GM18520 (cell line): Measurements from ENCODE around the gene STK4.

Experiments used
- ATAC-seq: cut with Tn5 transposase; IDR thresholded peaks from one replicate; pipeline ENCODE4 v1.9.1; 2021; ENCODE audit not compliant: unreplicated experiment

The STK4 gene

DNA sequence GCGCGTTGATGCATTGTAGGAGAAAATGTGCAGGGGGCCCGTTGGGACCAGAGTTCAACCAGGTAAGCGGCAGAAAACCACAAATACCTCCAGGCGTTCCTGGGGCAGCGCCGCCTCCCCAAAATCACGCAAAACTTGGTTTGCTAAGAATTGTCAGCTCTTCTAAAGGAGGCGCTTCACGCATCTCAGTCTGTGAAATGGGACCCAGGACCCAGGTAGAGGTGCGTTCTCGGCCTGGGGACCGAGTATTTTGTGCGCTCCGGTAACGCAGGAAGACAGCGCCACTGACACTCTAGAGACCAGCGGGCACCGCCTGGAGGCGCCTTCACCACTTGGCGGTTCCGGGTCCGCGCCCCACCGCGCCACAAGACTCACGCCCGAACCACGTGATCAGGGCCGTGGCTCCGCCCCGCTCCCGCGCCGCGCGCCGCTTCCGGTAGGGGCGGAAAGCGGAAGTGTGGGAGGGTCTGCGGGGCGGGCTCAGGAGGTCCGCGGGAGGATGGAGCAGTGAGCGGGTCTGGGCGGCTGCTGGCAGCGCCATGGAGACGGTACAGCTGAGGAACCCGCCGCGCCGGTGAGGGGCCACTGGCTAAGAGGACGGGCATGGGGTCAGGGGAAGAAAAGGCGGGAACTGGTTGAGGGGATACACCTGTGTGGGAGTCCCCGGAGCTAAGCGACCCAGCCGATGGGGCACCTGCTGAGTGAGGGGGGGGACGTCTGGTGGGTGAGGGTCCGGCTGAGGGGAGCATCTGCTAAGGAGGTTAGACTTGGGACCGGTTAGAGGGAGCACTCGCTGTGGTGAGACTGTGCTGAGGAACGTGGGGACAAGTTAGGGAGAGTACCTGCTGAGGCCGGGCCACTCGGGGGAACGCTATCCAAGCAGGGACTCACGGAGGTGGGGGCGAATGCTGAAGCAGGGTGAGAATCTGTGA lies at the start of gene STK4:
TSS of gene STK4 (plus strand) at position 483 of the 932 bp plus-strand sequence. CDS start at position 540, 57 bp downstream.
- peak; percentile 50 for ATAC-seq

DNA sequence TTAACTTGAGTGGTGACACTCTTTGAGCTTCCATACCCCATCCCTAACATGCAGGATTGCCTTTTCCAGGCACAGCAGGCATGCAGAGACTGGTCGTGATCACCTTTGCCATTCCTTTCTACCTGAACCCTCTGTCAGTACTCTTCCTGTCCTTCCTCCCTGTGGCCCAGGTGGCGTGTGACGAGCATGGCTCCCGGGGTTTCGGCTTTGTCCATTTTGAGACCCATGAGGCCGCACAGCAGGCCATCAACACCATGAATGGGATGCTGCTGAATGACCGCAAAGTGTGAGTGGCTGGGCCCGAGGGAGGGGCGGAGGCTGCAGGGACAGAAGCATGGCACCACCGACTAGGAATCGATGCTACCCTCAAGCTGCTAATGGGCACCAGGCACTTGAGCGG lies 49.7 kb upstream of the STK4 start:
- ATAC-seq: no peak

DNA sequence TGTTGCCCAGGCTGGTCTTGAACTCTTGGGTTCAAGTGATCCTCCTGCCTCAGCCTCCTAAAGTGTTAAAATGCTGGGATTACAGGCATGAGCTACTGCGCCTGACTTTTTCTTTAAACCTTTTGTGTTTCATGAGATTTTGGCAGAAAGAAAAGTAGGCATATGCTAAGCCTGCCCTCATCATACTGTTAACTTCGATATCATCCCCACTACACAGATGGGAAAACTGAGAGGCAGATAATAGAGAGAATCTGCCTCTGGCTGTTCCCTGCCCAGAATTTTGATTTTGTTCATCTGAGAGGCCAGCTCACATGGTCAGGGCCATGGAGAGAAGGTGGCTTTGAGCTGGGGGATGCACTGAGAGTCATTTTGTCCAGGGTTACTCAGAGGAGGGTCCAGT lies 48.9 kb upstream of the STK4 start:
- ATAC-seq: no peak

DNA sequence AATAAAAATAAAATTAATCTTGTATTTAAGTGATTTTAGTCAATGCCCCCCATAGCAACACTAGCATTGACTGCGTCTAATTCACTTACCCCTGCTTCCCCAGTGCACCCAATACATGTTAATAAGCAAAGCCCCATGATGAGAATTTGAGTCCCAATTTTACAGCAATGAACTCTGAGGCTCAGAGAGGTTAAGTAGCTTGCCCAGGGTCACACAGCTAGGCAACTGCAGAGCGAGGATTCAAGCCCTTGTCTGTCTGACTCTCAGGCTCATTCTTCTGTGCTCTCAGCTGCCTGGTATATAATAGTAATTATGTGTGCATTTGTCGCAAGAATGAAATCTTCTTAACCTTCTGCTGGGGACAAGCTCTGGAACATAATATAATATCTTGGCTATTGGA lies 48.0 kb upstream of the STK4 start:
- no peak for ATAC-seq

DNA sequence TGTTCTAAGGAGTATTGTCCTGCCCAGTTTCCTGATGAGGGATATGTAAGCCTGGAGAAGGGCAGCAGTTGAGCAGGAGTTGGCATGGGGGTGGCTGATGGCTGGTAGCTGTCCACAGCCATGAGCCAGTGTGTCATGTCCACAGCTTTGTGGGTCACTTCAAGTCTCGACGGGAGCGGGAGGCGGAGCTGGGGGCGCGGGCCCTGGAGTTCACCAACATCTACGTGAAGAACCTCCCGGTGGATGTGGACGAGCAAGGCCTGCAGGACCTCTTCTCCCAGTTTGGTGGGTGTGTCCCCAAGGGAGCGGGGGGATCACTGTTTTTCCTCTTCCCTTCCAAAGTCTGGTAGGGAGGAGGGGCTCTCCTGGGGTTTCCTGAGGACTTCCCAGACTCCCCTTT lies 47.6 kb upstream of the STK4 start:
- no peak for ATAC-seq

DNA sequence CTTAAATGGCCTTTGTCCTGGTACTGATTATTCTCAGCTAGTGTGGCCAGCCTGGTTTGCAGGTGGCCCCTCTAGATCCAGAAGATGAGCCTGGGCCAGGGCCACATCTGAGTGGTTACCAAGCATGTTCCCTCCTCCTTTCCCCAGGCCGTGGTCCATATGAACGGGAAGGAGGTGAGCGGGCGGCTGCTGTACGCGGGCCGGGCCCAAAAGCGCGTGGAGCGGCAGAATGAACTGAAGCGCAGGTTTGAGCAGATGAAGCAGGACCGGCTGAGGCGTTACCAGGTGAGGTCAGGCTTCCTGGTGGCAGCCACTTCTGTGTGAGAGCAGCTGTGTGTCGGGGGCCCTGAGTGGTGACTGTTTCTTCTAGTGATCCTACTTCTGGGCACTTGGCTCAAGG lies 44.9 kb upstream of the STK4 start:
- ATAC-seq: no peak

DNA sequence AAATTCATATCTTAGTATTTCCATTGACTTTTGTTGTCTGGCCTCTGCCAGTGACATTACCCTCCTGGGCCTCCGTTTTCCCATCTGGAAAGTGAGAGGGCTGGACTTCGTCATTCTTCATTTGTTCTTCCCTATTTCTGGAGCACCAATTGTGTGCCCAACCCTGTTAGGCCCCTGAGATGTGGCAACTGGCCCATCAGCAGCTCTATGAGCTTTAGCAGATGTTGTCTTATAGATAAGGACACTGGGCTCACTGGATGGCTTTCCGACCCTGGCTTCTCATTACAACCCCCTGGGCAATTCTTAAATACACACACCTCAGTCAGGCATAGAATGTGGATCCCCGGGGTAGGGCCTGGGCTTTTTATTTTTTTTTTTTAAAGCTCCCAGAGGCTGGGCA lies 41.8 kb upstream of the STK4 start:
- no peak for ATAC-seq

DNA sequence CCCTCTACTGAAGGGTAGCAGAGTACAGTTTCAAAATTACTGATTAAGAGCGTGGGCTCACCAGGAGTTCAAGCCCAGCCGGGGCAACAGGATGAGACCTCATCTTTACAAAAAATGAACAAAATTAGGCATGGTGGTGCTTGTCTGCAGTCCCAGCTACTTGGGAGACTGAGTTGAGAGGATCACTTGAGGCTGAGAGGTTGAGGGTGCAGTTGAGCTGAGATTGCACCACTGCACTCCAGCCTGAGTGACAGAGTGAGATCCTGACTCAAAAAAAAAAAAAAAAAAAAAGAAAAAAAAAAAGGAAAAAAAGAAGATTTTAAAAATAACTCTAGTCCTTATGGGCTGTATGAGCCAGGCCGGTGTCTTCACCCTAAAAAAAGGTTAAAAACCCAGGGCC lies 37.7 kb upstream of the STK4 start:
- ATAC-seq: no peak

DNA sequence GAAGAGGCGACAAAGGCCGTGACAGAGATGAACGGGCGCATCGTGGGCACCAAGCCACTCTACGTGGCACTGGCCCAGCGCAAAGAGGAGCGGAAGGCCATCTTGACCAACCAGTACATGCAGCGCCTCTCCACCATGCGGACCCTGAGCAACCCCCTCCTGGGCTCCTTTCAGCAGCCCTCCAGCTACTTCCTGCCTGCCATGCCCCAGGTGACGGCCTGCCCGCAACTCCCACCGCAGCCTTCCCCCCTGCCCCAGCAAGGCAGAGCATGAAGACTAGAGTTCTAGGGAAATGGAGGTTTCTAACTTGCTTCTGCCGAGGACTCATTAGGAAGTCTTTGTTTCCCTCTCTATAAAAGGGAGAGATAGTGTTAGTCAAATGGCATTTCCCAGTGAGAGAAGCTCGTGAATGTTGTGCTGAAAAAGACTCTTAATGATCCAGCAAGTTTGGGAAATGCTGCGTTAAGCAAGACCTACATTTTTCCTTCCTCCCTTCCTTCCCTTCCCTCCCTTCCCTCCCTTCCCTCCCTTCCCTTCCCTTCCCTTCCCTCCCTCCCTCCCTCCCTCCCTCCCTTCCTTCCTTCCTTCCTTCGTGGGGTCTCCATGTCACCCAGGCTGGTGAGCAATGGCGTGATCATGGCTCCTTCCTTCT lies 35.7 kb upstream of the STK4 start:
- no peak for ATAC-seq

DNA sequence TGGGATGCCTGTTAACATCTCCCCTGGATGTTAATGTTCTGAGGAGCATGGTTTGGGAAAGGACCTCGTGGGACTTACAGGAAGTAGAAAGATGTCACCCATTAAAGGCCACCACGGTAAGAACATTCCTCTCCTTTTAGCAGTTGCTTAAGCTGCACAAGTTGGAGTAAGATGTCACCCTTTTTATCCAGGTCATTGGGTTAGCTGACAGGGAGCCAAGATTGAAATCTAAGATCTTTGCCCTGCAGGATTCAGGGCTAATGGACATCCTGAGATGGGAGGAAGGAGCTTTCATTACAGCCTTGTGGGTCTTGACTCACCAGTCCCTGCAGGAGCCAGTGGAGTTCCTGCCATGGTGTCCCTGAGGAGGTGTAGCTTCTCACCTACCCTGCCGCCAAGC lies 34.4 kb upstream of the STK4 start:
- no peak for ATAC-seq

DNA sequence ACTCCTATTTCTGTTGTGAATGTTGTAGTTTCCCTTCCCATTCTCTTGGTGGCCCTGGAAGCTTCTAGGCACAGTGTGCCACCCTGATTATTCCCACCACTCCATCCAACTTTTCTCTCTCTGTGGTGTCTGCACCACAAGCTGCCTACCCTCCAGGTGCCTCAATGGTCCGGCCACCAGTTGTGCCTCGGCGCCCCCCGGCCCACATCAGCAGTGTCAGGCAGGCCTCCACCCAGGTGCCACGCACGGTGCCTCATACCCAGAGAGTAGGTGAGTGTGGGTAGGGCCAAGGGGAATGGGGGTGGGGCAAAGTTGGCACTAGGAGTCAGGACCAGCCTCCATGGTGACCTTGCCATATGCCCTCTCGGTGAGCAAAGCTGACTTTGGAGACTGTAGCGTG lies 33.4 kb upstream of the STK4 start:
- ATAC-seq: no peak

DNA sequence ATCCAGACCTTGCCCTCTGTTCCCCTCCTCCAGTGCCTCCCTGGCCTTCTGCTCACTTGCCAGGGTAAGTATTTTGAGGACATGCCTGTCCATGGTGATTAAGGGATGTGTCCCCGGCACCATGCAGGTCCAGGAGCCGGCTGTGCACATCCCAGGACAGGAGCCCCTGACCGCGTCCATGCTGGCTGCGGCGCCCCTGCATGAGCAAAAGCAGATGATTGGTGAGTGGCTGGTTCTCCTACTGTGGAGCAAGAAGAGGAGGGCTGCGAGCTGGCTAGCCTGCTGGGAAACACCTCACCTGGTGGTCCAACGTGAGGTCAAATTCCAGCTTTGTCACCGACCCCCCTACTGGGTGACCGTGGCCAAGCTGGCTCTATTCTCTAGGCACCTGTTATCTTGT lies 29.8 kb upstream of the STK4 start:
- no peak for ATAC-seq

DNA sequence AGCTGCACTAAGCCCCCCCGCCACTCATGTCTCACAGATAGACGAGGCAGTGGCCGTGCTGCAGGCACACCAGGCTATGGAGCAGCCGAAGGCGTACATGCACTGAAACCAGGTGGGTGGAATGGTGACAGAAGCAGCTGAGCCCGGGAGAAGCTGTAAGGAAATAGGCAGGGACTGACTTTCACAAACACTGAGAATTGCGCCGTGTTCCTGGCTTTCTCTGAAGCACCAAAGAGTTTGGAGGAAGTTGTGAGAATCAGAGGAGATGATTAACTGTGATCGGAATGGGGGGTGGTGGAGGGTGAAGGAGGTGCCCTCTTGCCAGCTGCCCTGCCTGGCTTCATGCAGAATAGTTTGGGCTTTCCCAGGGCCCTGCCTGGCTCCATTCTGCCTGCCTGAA lies 27.7 kb upstream of the STK4 start:
- ATAC-seq: no peak

DNA sequence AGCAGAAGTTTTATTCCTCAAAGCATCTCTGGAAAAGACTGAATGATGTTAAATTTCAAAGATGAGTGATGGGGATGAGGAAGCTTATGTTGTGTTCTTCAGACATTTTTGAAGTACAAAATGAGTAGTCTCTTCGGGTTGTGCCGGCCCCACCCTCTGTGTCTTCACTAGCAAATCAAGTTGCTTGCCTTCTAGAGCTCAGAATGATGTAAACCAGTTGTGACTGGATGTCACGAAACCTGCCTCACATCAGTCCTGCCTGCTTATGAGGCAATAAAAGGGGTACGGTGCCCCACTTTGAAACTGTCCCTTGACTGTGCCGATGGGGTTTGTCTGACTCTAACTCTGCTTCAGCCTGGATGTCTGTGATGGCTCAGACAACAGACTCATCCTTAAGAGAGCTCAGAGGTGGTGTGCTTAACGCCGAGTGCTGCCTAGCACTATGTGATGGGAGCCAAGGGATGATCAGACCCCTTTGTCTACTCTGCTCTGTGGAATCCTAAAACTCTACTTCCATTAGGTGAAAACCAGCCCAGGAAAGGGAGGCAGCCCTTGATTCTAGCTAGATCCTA lies 25.1 kb upstream of the STK4 start:
- no peak for ATAC-seq

DNA sequence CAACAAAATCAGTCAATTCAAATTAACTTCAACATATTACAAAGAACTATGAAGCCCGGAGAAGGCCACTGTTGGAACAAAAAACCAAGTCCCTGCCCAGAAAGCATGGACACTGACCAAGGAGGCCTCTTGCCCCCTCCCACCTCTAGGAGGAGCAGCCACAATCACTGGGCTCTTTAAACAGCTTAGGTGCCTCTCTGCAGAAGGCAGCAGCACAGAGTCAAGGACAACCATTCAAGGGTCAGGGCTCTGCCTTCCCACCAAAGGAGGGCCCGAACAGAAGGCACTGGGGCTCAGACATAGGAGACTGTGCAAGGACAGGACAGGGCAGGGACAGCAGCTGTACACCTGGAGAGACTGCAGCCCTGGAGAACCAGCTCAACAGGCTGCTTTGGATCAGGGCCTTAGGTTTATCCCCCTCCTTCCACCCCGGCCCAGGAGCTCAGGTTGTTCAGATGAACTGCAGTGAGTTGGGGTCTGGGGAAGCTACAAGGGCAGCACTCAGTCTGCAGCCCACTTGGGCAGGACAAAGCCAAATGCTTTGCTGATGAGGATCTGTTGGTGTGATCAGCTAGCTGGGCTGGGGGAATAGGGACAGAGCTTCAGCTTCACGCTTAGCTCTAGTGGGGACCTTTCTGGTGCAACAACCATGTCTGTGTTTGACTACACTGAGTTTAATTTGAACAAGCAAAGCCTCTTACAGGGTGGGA lies 23.9 kb upstream of the STK4 start:
- ATAC-seq: no peak

DNA sequence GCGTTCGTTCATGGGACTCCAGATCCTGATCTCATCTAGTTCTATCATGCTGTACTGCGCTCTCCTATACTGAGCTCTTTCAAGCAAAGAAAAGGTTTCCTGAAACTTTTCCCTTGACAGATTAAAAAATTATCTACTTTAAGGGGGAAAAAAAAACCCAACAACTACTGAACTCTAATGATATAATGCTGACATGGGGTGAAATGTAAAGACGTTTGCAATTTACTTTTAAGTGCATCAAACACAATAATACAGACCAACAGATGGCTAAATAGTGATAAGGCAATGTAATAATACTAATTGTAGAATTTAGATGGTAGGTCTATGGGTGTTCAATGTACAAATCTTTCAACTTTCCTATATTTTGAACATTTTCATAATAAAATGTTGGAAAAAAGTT lies 22.5 kb upstream of the STK4 start:
- ATAC-seq: no peak

DNA sequence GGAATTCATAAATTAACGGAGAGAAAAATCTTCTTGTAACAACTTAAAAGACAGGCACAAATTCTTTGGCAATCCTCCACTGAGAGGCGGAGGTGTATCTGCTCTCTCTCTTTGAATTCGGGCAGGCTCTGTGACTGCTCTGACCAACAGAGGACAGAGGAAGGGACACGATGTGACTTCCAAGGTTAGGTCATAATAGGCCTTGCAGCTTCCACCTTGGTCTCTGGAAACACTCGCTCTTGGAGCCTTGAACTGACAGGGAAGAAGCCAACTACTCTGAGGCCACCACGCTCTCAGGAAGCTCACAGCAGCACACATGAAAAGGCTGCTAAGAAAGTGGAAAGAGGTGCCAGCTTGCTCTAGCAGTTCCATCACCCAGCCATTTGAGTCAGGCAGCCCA lies 21.1 kb upstream of the STK4 start:
- no peak for ATAC-seq

DNA sequence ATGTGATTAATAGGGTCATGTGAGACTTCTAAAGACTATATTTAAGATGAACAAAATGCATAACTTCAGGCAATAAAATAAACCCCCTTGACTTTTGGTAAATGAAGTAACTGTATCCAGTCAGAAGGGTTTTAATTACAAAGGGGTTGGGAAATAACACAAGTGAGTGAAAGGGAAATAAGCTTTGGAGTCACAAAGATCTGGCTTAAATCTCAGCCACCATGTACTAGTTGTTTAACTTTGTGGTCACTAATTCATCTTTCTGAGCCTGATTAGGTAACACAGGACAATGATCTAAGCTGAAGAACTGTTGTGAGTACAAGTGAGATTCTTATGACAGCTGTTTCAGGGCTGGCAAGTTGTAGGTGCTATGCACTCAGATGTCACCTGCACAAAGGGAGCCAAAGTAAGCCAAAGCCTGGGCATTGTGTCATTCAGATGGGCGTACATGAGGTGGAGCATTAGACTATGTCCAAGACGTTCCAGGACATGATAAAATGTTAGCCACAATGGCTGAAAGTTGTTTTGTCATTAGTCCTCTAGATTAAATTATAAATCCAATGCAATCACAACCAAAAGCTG lies 19.9 kb upstream of the STK4 start:
- ATAC-seq: no peak

DNA sequence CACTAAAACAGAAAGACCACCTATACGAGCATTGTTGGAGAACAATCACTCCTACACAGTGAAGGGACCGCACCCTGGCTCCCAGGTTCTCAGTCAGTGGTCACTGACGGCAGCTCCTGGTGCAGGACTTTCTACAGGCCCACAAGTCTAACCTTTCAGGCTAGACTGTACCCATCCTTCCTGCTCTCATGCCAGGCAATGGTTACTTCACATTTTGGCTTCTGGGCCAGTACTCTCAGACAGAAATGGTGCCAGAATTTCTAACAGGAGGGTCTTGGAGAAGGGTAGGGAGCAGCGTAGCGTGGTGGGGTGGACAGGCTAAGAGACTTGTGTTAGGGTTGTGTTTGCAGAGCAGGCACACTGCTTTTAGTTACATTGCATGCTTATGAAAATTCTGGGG lies 18.2 kb upstream of the STK4 start:
- ATAC-seq: no peak

DNA sequence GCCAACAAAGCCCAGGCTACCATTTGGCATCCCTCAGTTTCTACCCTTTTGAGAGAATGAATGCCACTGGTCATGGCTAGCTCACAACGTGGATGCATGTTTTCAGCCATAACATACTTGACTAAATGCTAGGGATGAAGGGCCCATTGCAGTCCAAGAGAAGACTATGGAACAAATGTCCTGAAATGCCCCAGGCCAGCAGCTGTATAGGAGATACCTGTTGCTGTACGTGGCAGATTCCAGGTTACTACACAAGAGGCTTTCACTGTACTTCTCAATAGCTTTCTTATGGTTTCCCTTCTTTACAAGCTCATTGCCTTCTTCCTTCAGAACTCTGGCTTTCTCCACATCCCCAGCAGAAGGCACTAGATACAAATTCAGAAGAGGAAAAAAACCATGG lies 17.8 kb upstream of the STK4 start:
- no peak for ATAC-seq

DNA sequence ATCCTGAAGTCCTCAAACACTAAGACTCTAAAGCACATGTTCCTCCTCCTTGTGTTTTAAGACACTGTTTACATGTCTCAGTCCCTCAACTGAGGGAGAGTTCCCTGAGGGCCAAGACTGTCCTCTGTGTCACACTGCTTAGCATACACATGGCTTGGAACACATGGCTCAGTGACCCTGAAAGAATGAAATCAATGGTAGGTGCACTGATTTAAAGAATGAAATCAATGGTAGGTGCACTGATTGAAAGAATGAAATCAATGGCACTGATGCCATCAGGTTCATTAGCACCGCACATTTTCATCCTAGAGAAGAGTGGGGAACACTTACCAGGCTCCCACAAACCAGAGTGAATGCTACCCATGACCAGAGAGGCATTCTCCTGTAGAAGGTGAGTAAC lies 15.9 kb upstream of the STK4 start:
- no peak for ATAC-seq
